BLaER1 (cell line): Measurements from ENCODE around the gene LTBP3.

ENCODE experiments used
- H3K27ac ChIP-seq: shearing (Covaris generic); formaldehyde crosslinking; 2 replicates; pipeline ENCODE4 v1.8.1; 2022
- H3K27me3 ChIP-seq: shearing (Covaris generic); formaldehyde crosslinking; 2 replicates; pipeline ENCODE4 v1.8.1; 2022
- H3K36me3 ChIP-seq: shearing (Covaris generic); formaldehyde crosslinking; 2 replicates; pipeline ENCODE4 v1.8.1; 2022
- H3K4me1 ChIP-seq: shearing (Covaris generic); formaldehyde crosslinking; 2 replicates; pipeline ENCODE4 v1.8.1; 2022
- H3K4me2 ChIP-seq: shearing (Covaris generic); formaldehyde crosslinking; 2 replicates; pipeline ENCODE4 v1.8.1; 2022
- H3K4me3 ChIP-seq: shearing (Covaris generic); formaldehyde crosslinking; 2 replicates; pipeline ENCODE4 v1.8.1; 2022
- H3K9ac ChIP-seq: shearing (Covaris generic); formaldehyde crosslinking; 2 replicates; pipeline ENCODE4 v1.8.1; 2022
- H3K9me3 ChIP-seq: shearing (Covaris generic); formaldehyde crosslinking; 2 replicates; pipeline ENCODE4 v1.8.1; 2022
- H4K20me1 ChIP-seq: shearing (Covaris generic); formaldehyde crosslinking; 2 replicates; pipeline ENCODE4 v1.8.1; 2022
- Cebpa-rat ChIP-seq: shearing (Covaris generic); IDR thresholded peaks from 2 replicates; pipeline ENCODE4 v1.8.1; 2022

The LTBP3 gene

DNA sequence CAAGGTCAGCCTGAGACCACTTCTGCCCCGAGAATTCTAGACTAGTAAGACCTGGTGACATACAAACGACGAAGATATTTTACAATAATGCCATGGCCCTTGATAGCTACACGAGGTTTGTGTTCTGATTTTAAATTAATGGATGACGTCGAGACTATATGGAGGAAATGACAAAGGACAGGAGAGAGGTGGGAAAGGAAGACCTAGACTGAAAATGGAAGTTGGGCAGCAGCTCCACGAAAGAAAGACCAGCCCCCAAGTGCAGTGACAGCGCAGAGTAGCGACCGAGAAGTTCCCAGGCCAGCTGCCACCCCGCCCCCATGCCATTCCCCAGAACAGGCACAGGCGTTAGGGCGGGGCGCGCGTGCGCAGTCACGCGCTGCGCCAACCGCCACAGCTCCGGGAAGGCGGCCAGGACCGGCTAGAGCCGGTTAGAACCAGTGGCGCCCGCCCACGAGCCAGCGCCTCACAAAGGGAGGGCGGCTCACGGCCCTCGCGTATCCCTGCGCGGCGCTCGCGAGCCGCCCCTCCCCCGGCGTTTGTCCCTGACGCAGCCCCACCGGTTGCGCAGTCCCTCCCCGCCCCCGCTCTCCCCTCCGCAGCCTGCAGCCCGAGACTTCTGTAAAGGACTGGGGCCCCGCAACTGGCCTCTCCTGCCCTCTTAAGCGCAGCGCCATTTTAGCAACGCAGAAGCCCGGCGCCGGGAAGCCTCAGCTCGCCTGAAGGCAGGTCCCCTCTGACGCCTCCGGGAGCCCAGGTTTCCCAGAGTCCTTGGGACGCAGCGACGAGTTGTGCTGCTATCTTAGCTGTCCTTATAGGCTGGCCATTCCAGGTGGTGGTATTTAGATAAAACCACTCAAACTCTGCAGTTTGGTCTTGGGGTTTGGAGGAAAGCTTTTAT, 60.8 kb downstream of the LTBP3 start:
- H3K36me3 ChIP-seq: peaks cover 22% of the 10 kb centered on the region
- TF ChIP-seq Cebpa-rat: peak; percentile 52; the same call in 1 of the 2 replicates
- peaks cover 46% of the 10 kb centered on the region for H3K4me1 ChIP-seq
- H3K4me3 ChIP-seq: peak overlapping the region; percentile 83
- H4K20me1 ChIP-seq: peaks cover 32% of the 10 kb centered on the region
- peak overlapping the region; percentile 91 for H3K4me2 ChIP-seq
- H3K9me3 ChIP-seq: no peaks in the 10 kb centered on the region
- H3K9ac ChIP-seq: peak overlapping the region; percentile 100
- no peaks in the 10 kb centered on the region for H3K27me3 ChIP-seq
- H3K27ac ChIP-seq: peak overlapping the region; percentile 100

GRCh38 chr11:65496304-65497140, 61.6 kb downstream of the LTBP3 start:
- Histone ChIP-seq H3K4me3 (peak overlapping the region; percentile 56), H3K4me2 (peak overlapping the region; percentile 91), H4K20me1 (peaks cover 23% of the 10 kb centered on the region), H3K9me3 (no peaks in the 10 kb centered on the region), H3K36me3 (peaks cover 14% of the 10 kb centered on the region), H3K27me3 (no peaks in the 10 kb centered on the region), H3K4me1 (peaks cover 55% of the 10 kb centered on the region), H3K27ac (peak overlapping the region; percentile 92), H3K9ac (peak overlapping the region; percentile 85)
- no peak for TF ChIP-seq Cebpa-rat

GRCh38 chr11:65493367-65494176, 64.6 kb downstream of the LTBP3 start:
- H3K27ac ChIP-seq: peak overlapping the region; percentile 91
- H3K4me3 ChIP-seq: peak overlapping the region; percentile 50
- no peak for TF ChIP-seq Cebpa-rat
- no peaks in the 10 kb centered on the region for H4K20me1 ChIP-seq
- H3K4me1 ChIP-seq: peaks cover 84% of the 10 kb centered on the region
- peak overlapping the region; percentile 92 for H3K4me2 ChIP-seq
- H3K27me3 ChIP-seq: no peaks in the 10 kb centered on the region
- H3K9ac ChIP-seq: peak overlapping the region; percentile 76
- no peaks in the 10 kb centered on the region for H3K36me3 ChIP-seq
- no peaks in the 10 kb centered on the region for H3K9me3 ChIP-seq

GRCh38 chr11:65492637-65493366, 65.4 kb downstream of the LTBP3 start:
- H3K4me3 ChIP-seq: peak overlapping the region; percentile 50

DNA sequence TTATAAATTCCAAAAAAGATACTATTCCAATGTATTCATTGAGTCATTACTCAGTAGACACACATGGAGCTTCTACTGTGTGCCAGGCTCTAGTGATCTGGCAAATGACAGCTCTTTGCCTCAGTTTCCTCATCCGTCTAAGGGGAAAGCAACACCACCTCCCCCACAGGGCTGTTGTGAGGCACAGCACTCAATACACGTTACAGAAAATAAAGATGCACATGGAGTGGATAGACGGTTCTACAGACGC, 65.8 kb downstream of the LTBP3 start:
- Histone ChIP-seq H3K4me2 (peak overlapping the region; percentile 92), H3K4me1 (peaks cover 96% of the 10 kb centered on the region), H3K27me3 (no peaks in the 10 kb centered on the region), H4K20me1 (no peaks in the 10 kb centered on the region), H3K4me3 (peak overlapping the region; percentile 50; the same call in 1 of the 2 replicates), H3K9ac (peak overlapping the region; percentile 76), H3K27ac (peak overlapping the region; percentile 91), H3K36me3 (no peaks in the 10 kb centered on the region), H3K9me3 (no peaks in the 10 kb centered on the region)
- TF ChIP-seq Cebpa-rat: no peak

More at GRCh38 chr11:65492637-65493366, 65.4 kb downstream of the LTBP3 start:
- no peaks in the 10 kb centered on the region for H3K36me3 ChIP-seq
- TF ChIP-seq Cebpa-rat: no peak
- H3K27me3 ChIP-seq: no peaks in the 10 kb centered on the region
- H4K20me1 ChIP-seq: no peaks in the 10 kb centered on the region
- H3K27ac ChIP-seq: peak overlapping the region; percentile 91
- peaks cover 92% of the 10 kb centered on the region for H3K4me1 ChIP-seq
- peak overlapping the region; percentile 92 for H3K4me2 ChIP-seq
- H3K9ac ChIP-seq: peak overlapping the region; percentile 76
- H3K9me3 ChIP-seq: no peaks in the 10 kb centered on the region

- peak; percentile 40; the same call in 1 of the 2 replicates for TF ChIP-seq Cebpa-rat
- peak overlapping the region; percentile 91 for H3K27ac ChIP-seq
- no peaks in the 10 kb centered on the region for H4K20me1 ChIP-seq
- H3K4me2 ChIP-seq: peak overlapping the region; percentile 92
- no peaks in the 10 kb centered on the region for H3K27me3 ChIP-seq
- H3K9ac ChIP-seq: peak overlapping the region; percentile 76
- H3K4me1 ChIP-seq: peaks cover 99% of the 10 kb centered on the region
- H3K4me3 ChIP-seq: peak overlapping the region; percentile 50
- no peaks in the 10 kb centered on the region for H3K36me3 ChIP-seq
- H3K9me3 ChIP-seq: no peaks in the 10 kb centered on the region
Measured at GRCh38 chr11:65491614-65492386, 66.4 kb downstream of the LTBP3 start.

- peak overlapping the region; percentile 76; the same call in 1 of the 2 replicates for H3K9ac ChIP-seq
- H3K36me3 ChIP-seq: no peaks in the 10 kb centered on the region
- no peaks in the 10 kb centered on the region for H4K20me1 ChIP-seq
- H3K27ac ChIP-seq: peak overlapping the region; percentile 91
- no peak for TF ChIP-seq Cebpa-rat
- H3K9me3 ChIP-seq: no peaks in the 10 kb centered on the region
- peak overlapping the region; percentile 15; the same call in 1 of the 2 replicates for H3K4me3 ChIP-seq
- peak overlapping the region; percentile 92 for H3K4me2 ChIP-seq
- no peaks in the 10 kb centered on the region for H3K27me3 ChIP-seq
- H3K4me1 ChIP-seq: peaks cover 99% of the 10 kb centered on the region
Measured at GRCh38 chr11:65491163-65491465, 67.0 kb downstream of the LTBP3 start.

- Histone ChIP-seq H3K36me3 (no peaks in the 10 kb centered on the region), H3K4me2 (peak overlapping the region; percentile 92), H3K27me3 (no peaks in the 10 kb centered on the region), H3K9ac (peak overlapping the region; percentile 76), H3K9me3 (no peaks in the 10 kb centered on the region), H3K27ac (peak overlapping the region; percentile 91), H3K4me1 (peaks cover 98% of the 10 kb centered on the region), H4K20me1 (no peaks in the 10 kb centered on the region), H3K4me3 (no peak overlapping the region)
- no peak for TF ChIP-seq Cebpa-rat
Measured at GRCh38 chr11:65489706-65490320, 68.3 kb downstream of the LTBP3 start.
